ENCODE results near the gene MCRIP2.

Gene MCRIP2

DNA sequence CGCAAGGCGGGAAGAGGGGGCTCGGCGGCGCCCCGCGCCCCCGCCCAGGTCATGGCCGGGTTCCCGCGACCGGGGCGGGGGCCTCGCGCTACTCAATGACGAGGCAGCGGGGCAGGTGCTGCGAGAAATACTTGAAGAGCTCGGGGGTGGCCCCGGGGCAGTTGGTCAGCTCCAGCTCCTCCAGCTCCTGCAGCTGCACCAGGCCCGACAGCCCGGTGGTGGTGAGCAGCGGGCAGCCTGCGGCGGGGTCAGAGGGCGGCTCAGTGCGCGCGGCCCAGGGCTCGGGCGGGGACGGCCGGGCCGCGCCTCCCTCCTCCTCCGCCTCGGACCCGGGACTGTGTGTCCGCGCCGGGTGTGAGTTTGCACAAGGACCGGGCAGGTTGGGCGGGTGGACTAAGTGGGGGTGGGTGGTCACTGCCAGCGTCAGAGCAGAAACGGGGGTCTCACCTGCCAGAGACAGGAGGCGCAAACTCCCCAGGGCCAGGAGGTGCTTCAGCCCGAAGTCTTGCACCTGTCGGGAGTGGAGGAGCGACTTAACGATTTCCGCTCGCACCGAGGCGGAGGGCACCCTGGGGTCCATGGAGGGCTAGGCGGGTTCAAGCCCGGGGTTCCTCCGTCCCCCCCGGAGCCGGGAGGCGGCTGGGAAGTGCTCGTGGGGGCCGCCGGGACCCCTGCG lies 52.7 kb downstream of the MCRIP2 start:
- no peak for DNase-seq (ENCODE audit: low spot score)

DNA sequence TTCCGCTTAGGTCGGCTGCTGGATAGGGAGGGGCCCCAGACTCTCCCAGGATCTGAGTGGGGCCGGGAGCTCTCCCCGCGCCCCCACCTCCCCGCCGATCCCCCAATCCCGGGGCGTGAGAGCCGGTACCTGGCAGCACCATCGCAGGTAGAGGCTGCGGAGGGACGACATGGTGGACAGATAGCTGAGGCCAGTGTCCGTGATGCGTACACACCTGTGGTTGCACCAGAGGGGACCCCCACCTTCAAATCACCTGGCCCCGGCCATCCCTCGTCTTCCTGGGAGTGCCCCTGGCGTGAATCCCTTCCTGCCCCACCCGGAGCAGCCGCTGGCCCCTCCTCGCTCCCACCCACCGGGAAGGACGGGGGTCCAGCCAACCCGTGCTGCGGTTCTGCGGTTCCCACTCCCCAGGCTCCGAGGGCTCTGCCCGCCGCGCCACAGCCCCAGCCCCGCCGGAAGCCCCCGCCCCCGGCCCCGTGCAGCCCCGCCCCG lies 53.3 kb downstream of the MCRIP2 start:
- TF ChIP-seq, protein P1, sequence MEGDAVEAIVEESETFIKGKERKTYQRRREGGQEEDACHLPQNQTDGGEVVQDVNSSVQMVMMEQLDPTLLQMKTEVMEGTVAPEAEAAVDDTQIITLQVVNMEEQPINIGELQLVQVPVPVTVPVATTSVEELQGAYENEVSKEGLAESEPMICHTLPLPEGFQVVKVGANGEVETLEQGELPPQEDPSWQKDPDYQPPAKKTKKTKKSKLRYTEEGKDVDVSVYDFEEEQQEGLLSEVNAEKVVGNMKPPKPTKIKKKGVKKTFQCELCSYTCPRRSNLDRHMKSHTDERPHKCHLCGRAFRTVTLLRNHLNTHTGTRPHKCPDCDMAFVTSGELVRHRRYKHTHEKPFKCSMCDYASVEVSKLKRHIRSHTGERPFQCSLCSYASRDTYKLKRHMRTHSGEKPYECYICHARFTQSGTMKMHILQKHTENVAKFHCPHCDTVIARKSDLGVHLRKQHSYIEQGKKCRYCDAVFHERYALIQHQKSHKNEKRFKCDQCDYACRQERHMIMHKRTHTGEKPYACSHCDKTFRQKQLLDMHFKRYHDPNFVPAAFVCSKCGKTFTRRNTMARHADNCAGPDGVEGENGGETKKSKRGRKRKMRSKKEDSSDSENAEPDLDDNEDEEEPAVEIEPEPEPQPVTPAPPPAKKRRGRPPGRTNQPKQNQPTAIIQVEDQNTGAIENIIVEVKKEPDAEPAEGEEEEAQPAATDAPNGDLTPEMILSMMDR (IDR thresholded peaks at IDR 0.05; ENCODE audit: extremely low read depth, missing control alignments), result no peak
- DNase-seq (ENCODE audit: low spot score), result no peak

More for the DNA sequence above, 52.7 kb downstream of the MCRIP2 start:
- TF ChIP-seq, protein P1 (IDR thresholded peaks at IDR 0.05; ENCODE audit: extremely low read depth, missing control alignments), result no peak

DNA sequence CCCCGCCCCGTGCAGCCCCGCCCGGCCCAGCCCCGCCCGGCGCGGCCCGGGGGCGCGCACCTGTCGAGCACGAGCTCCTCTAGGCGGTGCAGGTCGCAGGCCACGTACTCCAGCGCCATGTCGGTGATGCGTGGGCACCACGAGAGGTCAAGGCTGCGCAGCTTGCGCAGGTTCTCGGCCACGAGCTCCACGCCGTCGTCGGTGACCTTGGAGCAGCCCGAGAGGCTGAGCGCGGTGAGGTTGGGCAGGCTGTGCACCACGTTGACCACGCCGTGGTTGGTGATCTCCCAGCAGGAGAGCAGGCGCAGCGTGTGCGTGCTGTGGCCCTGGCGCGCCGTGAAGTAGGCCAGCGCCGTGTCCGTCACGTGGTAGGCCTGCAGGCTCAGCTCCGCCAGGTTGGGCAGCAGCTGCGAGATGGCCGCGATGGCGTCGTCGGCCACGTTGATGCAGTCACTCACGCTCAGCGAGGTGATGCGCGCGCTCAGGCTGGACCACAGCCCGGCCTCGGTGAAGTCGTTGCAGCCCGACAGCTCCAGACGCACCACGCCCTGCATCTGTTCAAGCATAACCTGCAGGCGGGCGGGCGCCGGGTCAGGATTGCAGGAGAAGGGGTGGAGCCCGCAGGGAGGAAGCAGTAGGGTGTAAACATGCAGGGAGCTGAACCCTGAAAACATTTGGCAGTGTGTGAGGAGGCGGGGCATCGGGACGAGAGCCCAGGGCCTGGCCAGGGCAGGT lies 53.9 kb downstream of the MCRIP2 start:
- DNase-seq (ENCODE audit: low spot score), result peak; percentile 89
- TF ChIP-seq, protein P1 (IDR thresholded peaks at IDR 0.05; ENCODE audit: extremely low read depth, missing control alignments), result no peak
